ENCODE measurements around the gene RFPL2.

DNA sequence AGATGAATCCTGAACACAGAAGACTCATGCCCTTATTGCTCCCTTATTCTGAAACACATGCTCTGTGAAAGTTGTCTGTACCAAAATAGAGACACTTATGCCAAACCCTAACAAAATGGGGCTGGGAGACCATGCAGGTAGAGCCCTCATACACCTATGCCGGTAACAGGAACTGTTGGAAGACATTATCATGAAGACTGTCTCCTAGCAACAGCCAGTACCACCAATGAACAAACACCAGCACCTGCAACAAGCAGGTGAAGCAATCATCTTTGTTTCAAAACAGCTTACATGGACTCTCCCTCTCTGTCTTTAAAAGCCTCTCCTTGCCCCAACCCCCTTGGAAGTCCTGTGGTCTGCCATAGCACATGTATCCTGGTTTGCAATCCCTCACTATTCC lies 33.0 kb upstream of the RFPL2 start:
- TF ChIP-seq, protein P1, sequence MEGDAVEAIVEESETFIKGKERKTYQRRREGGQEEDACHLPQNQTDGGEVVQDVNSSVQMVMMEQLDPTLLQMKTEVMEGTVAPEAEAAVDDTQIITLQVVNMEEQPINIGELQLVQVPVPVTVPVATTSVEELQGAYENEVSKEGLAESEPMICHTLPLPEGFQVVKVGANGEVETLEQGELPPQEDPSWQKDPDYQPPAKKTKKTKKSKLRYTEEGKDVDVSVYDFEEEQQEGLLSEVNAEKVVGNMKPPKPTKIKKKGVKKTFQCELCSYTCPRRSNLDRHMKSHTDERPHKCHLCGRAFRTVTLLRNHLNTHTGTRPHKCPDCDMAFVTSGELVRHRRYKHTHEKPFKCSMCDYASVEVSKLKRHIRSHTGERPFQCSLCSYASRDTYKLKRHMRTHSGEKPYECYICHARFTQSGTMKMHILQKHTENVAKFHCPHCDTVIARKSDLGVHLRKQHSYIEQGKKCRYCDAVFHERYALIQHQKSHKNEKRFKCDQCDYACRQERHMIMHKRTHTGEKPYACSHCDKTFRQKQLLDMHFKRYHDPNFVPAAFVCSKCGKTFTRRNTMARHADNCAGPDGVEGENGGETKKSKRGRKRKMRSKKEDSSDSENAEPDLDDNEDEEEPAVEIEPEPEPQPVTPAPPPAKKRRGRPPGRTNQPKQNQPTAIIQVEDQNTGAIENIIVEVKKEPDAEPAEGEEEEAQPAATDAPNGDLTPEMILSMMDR (IDR thresholded peaks at IDR 0.05; ENCODE audit: low read length): no peak
- TF ChIP-seq EZH2 (optimal IDR thresholded peaks at IDR 0.05; ENCODE audit: low read depth, low read length) (no peak), EZH2phosphoT487 (IDR thresholded peaks at IDR 0.05; ENCODE audit: low read length) (no peak)
